Adrenal gland (tissue), 12 donors: ENCODE measurements around the gene BRD1. TPM values are rescaled to one million over a fixed set of nuclear protein-coding genes. Genes with fewer than 3 reads are reported as not detected.

Experiments
- DNase-seq, 7 donors: peaks; one replicate each; pipeline ENCODE4 v3.0.0-alpha.2; 2019 to 2020
- H3K27ac ChIP-seq, 5 donors: fragments of 200-600 bp; sonication (generic) in 4 of 5; 1 replicate in 3 of 5; 2 replicates in 2 of 5; pipeline versions ENCODE4 v1.5.1 to v1.8.0; 2016 to 2020; ENCODE audit warnings: mild to moderate bottlenecking in 1 of 5
- H3K27me3 ChIP-seq: fragments of 200-600 bp; 2 replicates; pipeline ENCODE4 v1.8.0; 2021
- H3K36me3 ChIP-seq, 2 donors: fragments of 200-600 bp; replicated peaks in 1 of 2; 1 replicate in 1 of 2; 2 replicates in 1 of 2; pipeline versions ENCODE4 v1.5.1 to v1.8.0; 2018 to 2022
- H3K4me1 ChIP-seq, 2 donors: fragments of 200-600 bp; replicated peaks in 1 of 2; 1 replicate in 1 of 2; 2 replicates in 1 of 2; pipeline versions ENCODE4 v1.5.1 to v1.8.0; 2018 to 2021
- H3K4me3 ChIP-seq, 4 donors: fragments of 200-600 bp; sonication (generic) in 3 of 4; one replicate each; pipeline ENCODE4 v1.5.1; 2016 to 2018
- H3K9me3 ChIP-seq, 3 donors: fragments of 200-600 bp; sonication (generic) in 1 of 3; replicated peaks in 1 of 3; 1 replicate in 2 of 3; 2 replicates in 1 of 3; pipeline versions ENCODE4 v1.5.1 to v1.8.0; 2016 to 2021
- CTCF ChIP-seq, 6 experiments: fragments of 450-650 bp in 4 of 6; fragments of 200-600 bp in 2 of 6; sonication (generic) in 1 of 6; IDR thresholded peaks; 1 replicate in 5 of 6; 2 replicates in 1 of 6; pipeline versions ENCODE4 v1.5.1 to v1.8.0; 2016 to 2021; ENCODE audit warnings: antibody characterized with exemption in 6 of 6, mild to moderate bottlenecking in 2 of 6, moderate library complexity in 1 of 6
- POLR2A ChIP-seq, 2 donors: fragments of 450-650 bp; IDR thresholded peaks; one replicate each; pipeline ENCODE4 v1.6.1; 2017; ENCODE audit warnings: antibody characterized with exemption in 2 of 2, mild to moderate bottlenecking in 2 of 2, moderate library complexity in 1 of 2
- WGBS, 4 donors: extraction: QIAGEN DNeasy Blood & Tissue Kit in 2 of 4; methylation state at CpG; one replicate each; pipeline versions ENCODE4 v1.1.5 to v1.1.7; 2013 to 2017; 5-methylcytosine and 5-hydroxymethylcytosine counted together
- intact Hi-C, 2 donors: fragments of 100-400 bp; cut with DNase I; formaldehyde crosslinking; loops; one replicate each; pipeline versions ENCODE4 v1.14.1 to v1.15.0; 2022 to 2023
- polyA plus RNA-seq, 3 donors: library from polyadenylated mRNA; stranded (reverse); fragments of 200-250 nt in 2 of 3; fragments of 350-450 nt in 1 of 3; fragmentation: Illumina TruSeq in 1 of 3; extraction: RNeasy Lipid Tissue Mini Kit (QIAGEN cat#74804) in 1 of 3; gene quantifications; one replicate each; pipeline ENCODE4 v1.2.3, GENCODE V29; 2013 to 2014
- total RNA-seq, 9 donors: library from RNA; depleted of rRNA in 4 of 9; stranded (reverse); fragments of >200 nt in 4 of 9; fragments of 120-200 nt in 1 of 9; fragmentation: NEBNext Ultra II Directional in 1 of 9; extraction: Animal tissue kit (Norgen Biotek cat#: 25700) in 1 of 9; gene quantifications; one replicate each; pipeline versions ENCODE4 v1.1.0 to v1.2.4, GENCODE V29; 2013 to 2023
- donor health status: healthy with polysubstance abuse.
- donor health status: Bipolar disorder and iron deficiency.
- donor health status: DM: yes; HTN: yes; CAD: no.
- donor health status: DM: no; HTN: no; CAD: no.
- donor health status: DM: no; HTN: no; CAD: no.
- donor health status: DM: yes; HTN: yes; CAD: no.

The BRD1 gene
- total and polyA plus RNA-seq, 12 donors: 9.4 to 62.4 (median 26.6) TPM

GRCh38 chr22:49740242-49740641, 87.4 kb downstream of the BRD1 start:
- intact Hi-C loops: no loop called here

GRCh38 chr22:49739138-49739537, 88.5 kb downstream of the BRD1 start:
- peaks cover 19% of the 10 kb centered on the region for H3K27me3 ChIP-seq
- intact Hi-C loops: no loop called here
- 61 to 83% (median 66%) methylated on average over 2 of the region's 2 CpGs for WGBS, 4 donors
- H3K27ac ChIP-seq: no peak overlapping the region
- no peak overlapping the region for H3K4me3 ChIP-seq
- no peak for TF ChIP-seq POLR2A (IDR thresholded peaks at IDR 0.05)
- TF ChIP-seq CTCF (IDR thresholded peaks at IDR 0.05): no peak
- H3K9me3 ChIP-seq: no peaks in the 10 kb centered on the region
- no peak for DNase-seq
- no peaks in the 10 kb centered on the region for H3K36me3 ChIP-seq
- H3K4me1 ChIP-seq: no peaks in the 10 kb centered on the region

More at GRCh38 chr22:49740242-49740641, 87.4 kb downstream of the BRD1 start:
- TF ChIP-seq POLR2A (IDR thresholded peaks at IDR 0.05) (no peak), CTCF (IDR thresholded peaks at IDR 0.05) (no peak)
- H3K9me3 ChIP-seq: no peaks in the 10 kb centered on the region
- H3K27ac ChIP-seq: no peak overlapping the region
- no peak overlapping the region for H3K4me3 ChIP-seq
- no peaks in the 10 kb centered on the region for H3K4me1 ChIP-seq
- DNase-seq: peak in 1 of 7 donors; percentile 11
- H3K36me3 ChIP-seq: no peaks in the 10 kb centered on the region
- WGBS, 4 donors: 67 to 76% (median 69%) methylated on average over 7 of the region's 7 CpGs
- peaks cover 19% of the 10 kb centered on the region for H3K27me3 ChIP-seq

- Histone ChIP-seq H3K9me3 (no peaks in the 10 kb centered on the region), H3K4me1 (no peaks in the 10 kb centered on the region), H3K27me3 (peaks cover 21% of the 10 kb centered on the region), H3K4me3 (no peak overlapping the region), H3K36me3 (no peaks in the 10 kb centered on the region), H3K27ac (no peak overlapping the region)
- TF ChIP-seq POLR2A (IDR thresholded peaks at IDR 0.05) (no peak), CTCF (IDR thresholded peaks at IDR 0.05) (no peak)
- intact Hi-C loops: no loop called here
- 70 to 83% (median 80%) methylated on average over 5 to 8 of the region's 8 CpGs for WGBS, 4 donors
- DNase-seq: peak in 1 of 7 donors; percentile 8
Measured at GRCh38 chr22:49738566-49738965, 89.1 kb downstream of the BRD1 start.

GRCh38 chr22:49738006-49738405, 89.7 kb downstream of the BRD1 start:
- intact Hi-C loops: no loop called here
- H3K36me3 ChIP-seq: no peaks in the 10 kb centered on the region
- no peak for TF ChIP-seq CTCF (IDR thresholded peaks at IDR 0.05)
- TF ChIP-seq POLR2A (IDR thresholded peaks at IDR 0.05): no peak
- peak in 2 of 7 donors; percentile 6 to 13 for DNase-seq
- H3K27ac ChIP-seq: no peak overlapping the region
- 84 to 89% (median 88%) methylated on average over 12 of the region's 12 CpGs for WGBS, 4 donors
- peaks cover 22% of the 10 kb centered on the region for H3K27me3 ChIP-seq
- no peaks in the 10 kb centered on the region for H3K4me1 ChIP-seq
- no peak overlapping the region for H3K4me3 ChIP-seq
- no peaks in the 10 kb centered on the region for H3K9me3 ChIP-seq
